Measurements from ENCODE around the gene MYT1.

Gene MYT1

GRCh38 chr20:64155258-64156135 lies 8.8 kb upstream of the MYT1 start:
- DNase-seq (ENCODE audit: low spot score): no peak

DNA sequence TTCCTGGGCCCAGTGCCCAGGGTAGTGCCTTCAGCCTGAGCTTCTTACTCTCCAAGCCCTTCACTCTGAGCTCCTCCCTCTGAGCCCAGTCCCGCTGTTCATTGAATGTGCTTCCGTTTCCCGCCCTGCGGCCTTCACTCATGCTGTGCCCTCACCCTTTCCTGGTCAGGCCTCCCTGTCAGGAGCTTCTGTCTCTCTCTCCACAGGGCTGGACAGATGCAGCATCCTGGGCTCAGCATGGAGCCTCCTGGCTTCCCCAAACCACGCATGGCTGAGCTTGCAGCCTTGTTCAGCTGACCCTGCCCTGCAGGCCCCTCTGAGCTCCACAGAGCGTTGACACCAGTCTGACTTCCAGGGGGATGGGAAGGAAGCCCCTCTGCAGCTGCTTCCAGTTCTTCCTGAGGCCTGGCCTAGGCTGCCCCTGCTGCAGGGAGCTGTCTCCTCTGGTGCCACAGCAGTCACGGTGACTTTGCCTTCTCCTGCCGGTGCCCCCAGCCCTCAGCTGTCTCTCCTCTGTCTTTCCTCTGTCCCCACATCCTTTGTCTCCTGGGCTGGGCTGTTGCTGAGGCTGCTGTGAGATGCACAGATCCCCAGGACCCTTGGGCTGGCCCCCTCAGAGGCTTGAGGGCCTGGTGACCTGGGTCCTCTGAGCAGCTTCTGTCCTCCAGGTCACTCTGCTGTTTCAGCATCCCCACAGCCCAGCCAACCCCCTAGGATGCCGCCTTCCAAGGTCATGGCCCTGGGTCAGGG lies 7.9 kb upstream of the MYT1 start:
- no peak for DNase-seq (ENCODE audit: low spot score)

DNA sequence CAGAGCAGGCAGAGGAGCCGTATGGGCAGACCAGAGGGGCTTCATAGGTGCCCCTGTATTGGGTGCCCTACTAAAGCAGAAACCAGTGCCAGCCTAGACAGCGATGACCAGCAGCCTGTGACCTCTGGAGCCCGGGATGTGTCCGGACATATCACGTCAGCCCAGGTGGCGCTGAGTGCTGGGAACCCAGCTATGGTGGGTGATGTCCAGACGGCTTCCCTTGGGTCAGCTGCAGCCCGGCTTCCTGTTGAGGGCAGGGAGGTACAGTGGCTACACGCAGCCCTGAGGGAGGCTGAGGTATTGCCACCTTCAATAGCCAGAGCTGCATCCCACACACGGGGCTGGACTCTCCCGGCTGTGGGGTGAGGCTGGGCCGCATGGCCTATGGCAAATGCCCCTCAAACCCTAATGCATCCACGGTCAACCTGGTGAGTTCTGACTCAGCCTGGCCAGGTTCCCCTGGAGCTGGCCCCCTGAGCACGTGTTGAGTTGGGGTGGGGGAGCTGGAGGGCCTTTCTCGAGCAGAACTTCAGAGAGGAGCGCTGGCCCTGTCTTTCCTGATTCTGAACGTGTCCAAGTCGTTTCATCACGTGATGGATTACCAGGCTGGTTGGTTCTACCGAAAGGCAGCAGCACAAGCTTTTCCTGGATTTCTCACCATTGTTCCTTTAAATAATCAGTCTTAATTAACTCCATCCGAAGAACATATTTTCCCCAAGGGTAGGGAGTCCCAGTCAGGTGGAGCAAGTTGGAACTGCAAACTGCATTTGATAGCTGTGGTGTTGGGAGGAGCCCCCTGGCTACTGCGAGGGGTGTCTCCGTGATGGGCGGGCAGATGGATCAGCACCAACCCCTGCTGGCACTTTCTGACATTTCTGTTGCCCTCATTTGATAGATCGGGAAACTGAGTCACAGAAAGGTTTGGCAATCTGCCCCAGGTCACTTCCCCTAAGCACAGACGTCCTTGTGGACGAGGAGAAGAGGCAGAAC lies 7.1 kb upstream of the MYT1 start:
- DNase-seq (ENCODE audit: low spot score): no peak

GRCh38 chr20:64157878-64158277 lies 6.4 kb upstream of the MYT1 start:
- no peak for DNase-seq (ENCODE audit: low spot score)

DNA sequence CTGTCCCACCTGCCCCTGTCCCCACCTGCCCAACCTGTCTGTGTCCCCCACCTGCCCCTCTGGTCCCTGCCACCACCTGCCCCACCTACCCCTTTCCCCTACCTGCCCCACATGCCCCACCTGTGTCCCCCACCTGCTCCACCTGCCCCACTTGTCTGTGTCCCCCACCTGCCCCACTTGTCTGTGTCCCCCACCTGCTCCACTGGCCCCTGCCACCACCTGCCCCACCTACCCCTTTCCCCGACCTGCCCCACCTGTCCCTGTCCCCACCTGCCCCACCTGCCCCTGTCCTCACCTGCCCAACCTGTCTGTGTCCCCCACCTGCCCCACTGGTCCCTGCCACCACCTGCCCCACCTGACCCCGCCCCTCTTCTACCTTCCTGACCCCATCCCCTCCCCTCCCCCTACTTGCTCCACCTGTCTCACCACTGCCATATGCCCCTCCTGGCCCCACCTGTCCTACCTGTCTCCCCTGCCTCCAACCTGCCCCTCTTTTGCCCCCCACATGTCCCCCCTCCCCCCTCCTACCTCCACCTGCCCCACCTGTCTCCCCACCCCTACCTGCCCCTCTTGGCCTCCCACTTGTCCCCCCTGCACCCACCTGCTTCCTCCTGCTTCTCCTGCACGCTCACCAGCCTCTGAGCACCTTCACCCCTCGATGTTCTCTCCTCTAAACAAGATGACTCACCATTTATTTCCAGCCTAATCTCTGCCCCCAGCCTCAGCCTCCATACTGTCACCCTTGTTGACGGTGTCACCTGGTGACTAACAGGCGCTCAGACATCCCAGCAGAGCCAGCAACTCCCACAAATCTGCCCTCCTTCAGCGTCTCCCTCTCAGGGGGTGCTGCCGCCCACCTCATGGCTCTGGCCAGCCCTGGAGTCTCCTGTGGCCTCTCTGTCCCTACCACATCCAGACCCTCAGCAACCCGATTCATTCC lies 5.6 kb upstream of the MYT1 start:
- DNase-seq (ENCODE audit: low spot score): no peak

DNA sequence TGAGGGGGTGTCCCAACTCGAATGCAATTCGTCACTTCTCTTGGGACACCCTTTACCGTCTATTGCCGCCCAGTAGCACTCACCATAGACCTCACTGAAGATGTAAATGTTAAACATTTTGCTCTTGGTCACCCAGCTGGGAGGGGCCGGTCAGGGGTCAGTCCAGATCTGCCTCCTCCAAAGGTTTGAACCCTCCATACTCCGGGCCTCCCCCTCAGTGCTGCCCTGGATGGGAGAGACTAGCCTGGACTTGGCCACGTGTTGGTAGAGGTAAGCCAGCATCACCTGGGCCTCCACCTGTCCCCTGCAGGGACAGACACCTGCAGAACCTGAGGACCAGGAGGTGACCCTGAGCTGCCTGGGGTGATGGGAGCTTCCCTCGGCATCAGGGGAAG lies 5.0 kb upstream of the MYT1 start:
- DNase-seq (ENCODE audit: low spot score): no peak

DNA sequence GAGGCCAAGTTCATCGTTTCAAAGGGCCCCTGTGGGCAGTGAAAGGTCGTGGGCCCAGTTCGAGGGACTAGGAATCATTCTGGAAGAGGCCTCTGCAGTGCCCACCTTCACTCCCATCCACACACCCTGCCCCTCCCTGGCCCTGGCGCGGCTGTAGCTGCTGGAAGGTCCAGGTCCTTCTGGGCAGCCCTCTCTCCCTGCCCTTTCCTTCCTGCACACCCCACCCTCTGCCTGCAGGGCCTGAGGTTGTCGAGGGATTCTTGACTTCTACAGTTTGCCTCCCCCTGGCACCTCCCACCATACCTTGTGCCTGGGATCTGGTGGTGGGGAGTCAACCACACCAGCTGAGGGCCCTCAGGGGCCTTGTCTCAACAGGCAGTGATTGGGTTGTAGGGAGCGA lies 4.5 kb upstream of the MYT1 start:
- no peak for DNase-seq (ENCODE audit: low spot score)

- DNase-seq (ENCODE audit: low spot score): no peak
These were observed 4.1 kb upstream of the MYT1 start for GRCh38 chr20:64160118-64160517.

DNA sequence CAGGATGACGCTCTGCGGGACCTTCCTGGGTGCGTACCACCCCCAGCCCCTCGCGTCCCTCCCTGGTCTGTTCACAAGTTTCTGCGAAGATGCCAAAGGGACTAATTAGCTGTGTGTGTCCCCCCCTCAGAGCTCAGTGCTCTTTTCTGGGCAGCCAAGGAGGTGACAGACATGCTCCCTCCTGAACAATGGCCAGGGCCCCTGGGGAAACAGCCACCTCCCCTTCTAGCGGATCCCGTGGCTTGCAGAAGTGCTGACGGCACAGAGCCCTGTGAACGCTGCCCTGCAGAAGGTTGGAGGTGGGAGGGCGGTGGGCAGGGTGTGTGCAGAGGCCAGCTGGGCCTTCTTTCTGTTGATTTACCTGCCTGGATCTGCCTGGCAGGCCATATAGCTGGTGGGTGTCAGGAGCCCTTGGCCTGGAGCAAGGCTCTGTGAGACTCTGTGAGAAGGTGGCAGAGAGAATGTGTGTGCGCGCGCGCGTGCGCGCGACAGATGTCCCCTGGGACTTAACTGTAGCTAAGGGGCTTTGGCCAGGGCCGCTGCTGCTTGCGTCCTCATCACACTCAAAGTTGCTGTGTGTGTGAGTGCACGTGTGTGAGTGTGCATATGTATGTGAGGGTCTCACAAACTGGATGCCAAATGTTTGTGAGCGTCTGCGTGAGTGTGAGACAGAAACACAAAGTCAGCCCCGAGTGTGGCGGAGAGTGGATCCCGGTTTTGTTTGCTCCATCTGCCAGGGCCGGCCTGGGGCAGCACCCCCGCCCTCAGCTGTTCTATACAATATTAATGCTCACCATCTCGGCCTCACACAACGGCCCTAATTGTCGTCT lies 3.5 kb upstream of the MYT1 start:
- DNase-seq (ENCODE audit: low spot score): no peak

- DNase-seq (ENCODE audit: low spot score): no peak
These were observed 2.7 kb upstream of the MYT1 start for GRCh38 chr20:64161356-64162238.

DNA sequence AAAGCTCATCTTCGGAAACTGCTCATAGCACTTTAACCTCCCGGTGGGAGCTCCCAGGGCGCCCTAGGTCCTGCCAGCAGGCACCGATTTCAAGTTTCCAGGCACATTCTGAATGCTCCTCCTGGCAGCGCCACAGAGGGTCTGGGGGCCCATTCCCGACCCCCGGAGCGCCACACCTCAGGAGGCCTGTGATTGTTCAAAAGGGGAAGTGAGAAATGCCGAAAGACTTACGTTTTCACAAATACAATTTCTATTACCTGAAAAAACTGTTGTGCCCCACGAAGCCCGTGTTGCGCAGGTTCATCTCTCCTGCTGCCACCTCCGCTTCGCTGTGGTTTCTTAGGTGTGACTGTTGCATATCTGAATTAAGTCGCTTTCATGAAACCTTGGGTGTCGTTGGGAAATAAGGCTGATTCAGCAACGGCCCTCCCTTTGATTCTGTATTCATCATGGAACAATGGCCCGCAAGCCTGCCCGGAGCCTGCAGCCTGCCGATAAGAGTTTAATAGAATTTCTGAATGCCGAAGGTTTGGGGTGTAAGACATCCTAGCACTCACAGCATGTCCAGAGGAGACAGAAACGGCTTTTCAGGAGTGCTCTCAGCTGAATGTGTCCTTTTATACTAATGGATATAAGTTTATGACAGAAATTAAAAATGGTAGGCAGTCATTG lies 1.9 kb upstream of the MYT1 start:
- no peak for DNase-seq (ENCODE audit: low spot score)

DNA sequence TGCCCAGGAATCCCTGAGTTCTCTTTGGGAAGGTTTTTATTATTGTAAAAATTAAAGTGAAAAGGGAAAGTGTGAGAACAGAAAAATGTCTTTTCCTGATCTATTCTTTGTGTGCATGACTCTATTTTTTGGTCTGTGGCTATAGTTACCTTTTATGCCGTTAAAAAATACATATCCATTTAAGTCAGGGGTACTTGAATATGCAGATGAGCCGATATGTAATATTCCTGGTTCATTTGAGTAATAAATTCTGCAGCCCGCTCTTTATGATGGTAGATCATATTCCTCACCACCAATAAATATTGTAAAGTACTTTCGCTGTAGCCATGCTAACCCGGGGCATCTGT lies 503 bp upstream of the MYT1 start:
- DNase-seq (ENCODE audit: low spot score): no peak

DNA sequence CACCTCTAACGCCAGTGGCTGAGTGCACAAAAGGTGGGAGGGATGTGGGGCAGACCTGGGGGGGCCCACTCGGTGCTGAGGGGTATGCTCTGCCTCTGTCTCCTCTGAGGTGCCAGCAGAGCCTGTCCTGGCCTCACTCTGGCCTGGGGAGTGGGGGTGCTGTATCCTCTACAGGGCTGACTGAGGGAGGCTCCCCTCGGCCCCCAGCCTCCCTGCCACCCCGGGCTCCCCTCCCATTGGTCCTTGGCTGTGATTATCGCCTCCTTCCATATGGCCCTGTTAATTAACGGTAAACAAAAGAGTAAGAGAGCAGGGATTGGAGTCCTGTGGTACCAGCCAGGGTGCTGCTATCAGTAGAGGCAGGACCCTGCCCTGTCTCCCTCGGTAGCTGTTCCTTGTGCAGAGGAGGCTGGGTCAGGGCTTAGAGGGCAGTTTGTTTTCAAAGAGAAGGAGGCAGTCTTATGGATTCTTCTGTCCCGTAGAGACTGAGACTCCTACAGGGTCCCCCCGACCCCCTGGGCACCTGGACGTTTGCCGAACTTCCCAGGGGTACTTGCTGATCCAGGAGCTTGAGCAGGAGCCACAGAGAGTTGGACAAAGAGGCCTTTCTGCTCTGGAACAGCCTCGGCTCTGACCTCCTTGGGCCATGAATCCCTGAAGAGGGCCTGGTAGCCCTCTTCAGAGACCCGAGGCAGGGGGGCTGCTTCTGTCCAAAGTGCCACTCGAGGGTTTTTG lies 1.8 kb downstream of the MYT1 start:
- no peak for DNase-seq (ENCODE audit: low spot score)

DNA sequence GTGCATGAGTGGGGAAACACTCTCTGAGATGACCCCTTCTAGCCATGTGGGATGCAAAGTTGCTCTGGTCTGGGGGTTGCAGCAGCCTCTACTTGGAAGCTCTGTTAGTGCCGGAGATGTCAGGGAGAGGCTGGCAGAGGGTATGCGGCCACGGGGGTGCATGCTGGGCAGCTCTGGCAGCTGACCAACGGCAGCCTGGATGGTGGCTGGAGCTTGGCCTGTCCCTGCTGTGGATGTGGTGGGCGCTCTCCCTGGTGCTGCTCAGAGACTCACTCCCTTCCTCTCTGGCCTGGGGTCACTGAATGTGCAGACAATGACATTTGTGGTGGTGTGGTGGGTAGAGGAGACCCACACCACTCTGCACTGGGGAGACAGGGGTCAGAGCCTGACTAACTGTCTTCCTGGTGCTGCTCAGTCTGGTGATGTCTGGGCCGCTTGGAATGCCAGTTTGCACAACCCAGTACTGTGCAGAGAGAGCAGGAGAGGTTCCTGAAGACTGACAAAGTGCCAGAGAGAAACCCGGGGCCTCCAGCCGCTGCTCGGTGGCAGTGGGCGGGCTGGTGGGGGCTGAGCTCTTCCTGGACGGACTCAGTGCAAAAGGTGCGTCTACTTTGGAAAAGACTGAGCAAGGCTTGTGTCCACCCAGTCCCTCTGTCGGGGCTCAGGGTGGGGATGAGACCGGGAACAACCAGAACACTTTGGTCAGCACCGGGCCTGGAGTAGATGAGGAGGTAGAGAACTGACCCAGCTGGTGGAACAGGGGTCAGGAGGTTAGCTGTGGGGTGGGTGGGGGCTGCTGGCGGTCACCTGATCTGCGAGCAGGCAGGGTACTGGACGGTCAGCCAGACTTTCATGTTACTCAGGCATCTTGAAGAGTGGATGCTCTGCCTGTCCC lies 2.7 kb downstream of the MYT1 start:
- no peak for DNase-seq (ENCODE audit: low spot score)

DNA sequence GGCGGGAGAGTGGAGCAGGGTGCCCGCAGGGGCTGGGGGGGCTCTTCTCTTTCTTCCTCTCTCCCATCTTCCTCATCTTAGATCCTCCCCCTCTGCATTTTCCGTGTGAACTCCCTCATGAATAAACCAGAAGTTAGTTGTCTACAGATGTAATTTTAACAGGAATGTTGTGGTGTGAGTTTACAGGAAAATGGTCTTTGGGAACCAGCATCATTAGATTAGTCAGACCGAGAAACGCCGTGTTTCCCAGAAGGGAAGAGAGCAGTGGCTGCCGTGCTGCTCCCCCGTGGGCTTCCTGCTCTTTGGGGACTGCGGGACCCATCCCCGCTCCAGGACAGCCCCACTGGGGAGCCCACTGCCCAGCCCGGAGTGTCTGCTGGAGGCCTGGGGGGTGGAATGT lies 3.4 kb downstream of the MYT1 start:
- no peak for DNase-seq (ENCODE audit: low spot score)

DNA sequence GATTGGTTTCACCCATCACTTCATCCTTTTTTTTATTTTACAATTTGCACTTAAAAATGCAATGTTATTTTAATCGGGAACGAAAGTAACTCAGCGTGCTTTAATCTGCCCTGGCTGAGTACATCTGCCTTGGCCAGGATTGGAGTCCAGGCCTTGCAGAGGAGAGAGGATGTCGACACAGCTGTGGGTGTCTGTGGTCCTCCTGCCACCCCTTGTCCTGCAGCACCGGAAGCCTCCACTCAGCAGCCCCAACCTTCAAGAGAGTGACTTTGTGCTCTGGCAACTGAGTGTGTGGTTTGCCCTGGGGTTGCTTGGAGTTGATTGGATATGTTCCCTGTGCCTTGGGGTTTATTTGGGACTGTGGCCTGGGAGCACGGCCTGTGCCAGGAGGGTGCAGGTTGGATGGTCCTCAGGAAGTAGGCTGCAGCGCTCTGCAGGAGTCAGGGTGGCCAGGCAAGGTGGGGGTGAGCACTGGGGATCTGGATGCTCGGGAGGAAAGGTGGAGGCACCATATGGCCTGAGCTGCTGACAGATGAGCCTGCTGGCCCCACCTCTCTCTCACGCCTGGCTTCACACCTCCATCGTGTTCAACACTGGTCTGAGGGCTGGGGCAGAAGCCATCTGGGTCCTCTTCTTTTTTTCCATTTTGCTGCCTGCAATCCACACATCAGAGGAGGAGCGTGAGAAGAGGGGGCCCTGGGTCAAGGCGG lies 4.3 kb downstream of the MYT1 start:
- DNase-seq (ENCODE audit: low spot score): no peak

Measured in CD4-positive, alpha-beta T cell treated with Interleukin-6 at 100 ng/mL for 8 hours (primary cell).